Activated CD8-positive, alpha-beta memory T cell treated with anti-CD3 and anti-CD28 coated beads, Interleukin-2, amount 10 ng/mL, durations not matched to agents 7 days and 5 days (primary cell): Measurements from ENCODE around the gene STAB1. TPM values are rescaled to one million over a fixed set of nuclear protein-coding genes. Genes with fewer than 3 reads are reported as not detected.
"Not testable (repeated sequence)": the region's sequence is repeated elsewhere in the genome, so short reads cannot be mapped to it uniquely, and the experiment has no call there.

ENCODE experiments used
- ATAC-seq: fragments of 150-1000 bp; cut with Tn5 transposase; one replicate; pipeline ENCODE4 v1.10.0; 2021; ENCODE audit warnings: moderate library complexity
- CTCF ChIA-PET: fragments of 350-600 bp; sonication (Branson Sonifier 250); formaldehyde crosslinking; loops from one replicate; lab custom pipeline; 2021; ENCODE audit warnings: antibody characterized with exemption; lab: Charles Lee
- DNase-seq: peaks from one replicate; pipeline ENCODE4 v3.0.0-alpha.2; 2020
- H3K27ac Mint-ChIP-seq: one replicate; pipeline ENCODE4 v1.8.0; 2021; ENCODE audit warnings: mild to moderate bottlenecking, mixed read lengths
- H3K27me3 Mint-ChIP-seq: one replicate; pipeline ENCODE4 v1.8.0; 2021; ENCODE audit warnings: mixed read lengths
- H3K36me3 Mint-ChIP-seq: one replicate; pipeline ENCODE4 v1.8.0; 2021; ENCODE audit warnings: mild to moderate bottlenecking, mixed read lengths
- H3K4me1 Mint-ChIP-seq: one replicate; pipeline ENCODE4 v1.8.0; 2021; ENCODE audit warnings: mixed read lengths
- H3K4me3 Mint-ChIP-seq: one replicate; pipeline ENCODE4 v1.8.0; 2021; ENCODE audit warnings: mild to moderate bottlenecking, moderate library complexity, mixed read lengths
- H3K9me3 Mint-ChIP-seq: one replicate; pipeline ENCODE4 v1.8.0; 2022; ENCODE audit warnings: low read depth, mixed read lengths
- total RNA-seq, 2 experiments: library from RNA; stranded (reverse); gene quantifications; one replicate each; pipeline ENCODE4 v1.2.3, GENCODE V29; 2021

STAB1 gene
- total RNA-seq, 2 experiments from 2014 or later, result not detected

GRCh38 chr3:52522651-52523251 is 27.6 kb downstream of the STAB1 start:
- no peak for DNase-seq
- Mint-ChIP-seq H3K4me3 (no peak overlapping the region), H3K27ac (no peak overlapping the region), H3K27me3 (no peaks in the 10 kb centered on the region), H3K36me3 (peaks cover 5% of the 10 kb centered on the region), H3K9me3 (no peaks in the 10 kb centered on the region), H3K4me1 (no peaks in the 10 kb centered on the region)
- CTCF ChIA-PET, result no interaction called here
- no peak for ATAC-seq

DNA sequence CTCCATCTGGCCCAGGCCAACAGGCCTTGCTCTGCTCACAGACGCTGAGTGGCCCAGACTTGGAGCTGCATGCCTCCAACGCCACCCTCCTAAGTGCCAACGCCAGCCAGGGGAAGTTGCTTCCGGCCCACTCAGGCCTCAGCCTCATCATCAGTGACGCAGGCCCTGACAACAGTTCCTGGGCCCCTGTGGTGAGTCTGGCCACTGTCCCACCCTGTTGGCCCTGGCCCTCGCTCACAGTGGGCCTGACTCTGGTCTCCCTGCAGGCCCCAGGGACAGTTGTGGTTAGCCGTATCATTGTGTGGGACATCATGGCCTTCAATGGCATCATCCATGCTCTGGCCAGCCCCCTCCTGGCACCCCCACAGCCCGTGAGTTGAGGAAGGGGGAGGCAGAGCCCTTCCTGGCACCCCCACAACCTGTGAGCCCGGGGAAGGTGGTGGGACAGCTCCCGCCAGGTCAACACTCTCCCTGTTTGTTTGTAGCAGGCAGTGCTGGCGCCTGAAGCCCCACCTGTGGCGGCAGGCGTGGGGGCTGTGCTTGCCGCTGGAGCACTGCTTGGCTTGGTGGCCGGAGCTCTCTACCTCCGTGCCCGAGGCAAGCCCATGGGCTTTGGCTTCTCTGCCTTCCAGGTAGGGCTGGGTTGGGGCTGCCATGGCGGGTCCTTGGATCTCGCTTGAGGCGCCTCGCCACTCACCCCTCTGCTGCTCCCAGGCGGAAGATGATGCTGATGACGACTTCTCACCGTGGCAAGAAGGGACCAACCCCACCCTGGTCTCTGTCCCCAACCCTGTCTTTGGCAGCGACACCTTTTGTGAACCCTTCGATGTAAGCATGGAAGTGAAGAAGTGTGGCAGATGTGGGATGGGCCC is 28.5 kb downstream of the STAB1 start:
- H3K9me3 Mint-ChIP-seq, result no peaks in the 10 kb centered on the region
- H3K4me1 Mint-ChIP-seq, result no peaks in the 10 kb centered on the region
- CTCF ChIA-PET, result no interaction called here
- no peaks in the 10 kb centered on the region for H3K27me3 Mint-ChIP-seq
- no peak for DNase-seq
- H3K27ac Mint-ChIP-seq, result no peak overlapping the region
- H3K36me3 Mint-ChIP-seq, result peaks cover 6% of the 10 kb centered on the region
- no peak for ATAC-seq
- H3K4me3 Mint-ChIP-seq, result no peak overlapping the region

DNA sequence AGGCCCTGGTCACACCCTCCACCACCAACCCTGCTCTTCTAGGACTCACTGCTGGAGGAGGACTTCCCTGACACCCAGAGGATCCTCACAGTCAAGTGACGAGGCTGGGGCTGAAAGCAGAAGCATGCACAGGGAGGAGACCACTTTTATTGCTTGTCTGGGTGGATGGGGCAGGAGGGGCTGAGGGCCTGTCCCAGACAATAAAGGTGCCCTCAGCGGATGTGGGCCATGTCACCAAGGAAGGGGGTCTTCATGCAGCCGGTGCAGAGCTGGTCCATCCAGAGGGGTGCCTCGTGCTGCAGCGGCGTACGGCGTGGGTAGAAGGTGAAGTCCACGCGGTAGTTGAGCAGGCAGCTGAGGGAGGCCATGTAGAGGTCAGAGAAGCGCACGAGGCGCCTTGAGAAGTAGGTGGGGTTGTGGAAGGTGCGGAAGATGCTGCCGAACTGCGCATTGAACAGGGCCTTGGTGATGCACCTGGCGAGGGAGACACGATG is 29.2 kb downstream of the STAB1 start:
- no peak overlapping the region for H3K4me3 Mint-ChIP-seq
- no peaks in the 10 kb centered on the region for H3K27me3 Mint-ChIP-seq
- peaks cover 6% of the 10 kb centered on the region for H3K36me3 Mint-ChIP-seq
- no peak overlapping the region for H3K27ac Mint-ChIP-seq
- DNase-seq (no peak), ATAC-seq (no peak)
- no peaks in the 10 kb centered on the region for H3K9me3 Mint-ChIP-seq
- H3K4me1 Mint-ChIP-seq, result no peaks in the 10 kb centered on the region
- CTCF ChIA-PET, result no interaction called here

GRCh38 chr3:52524752-52525679 is 29.9 kb downstream of the STAB1 start:
- no peaks in the 10 kb centered on the region for H3K27me3 Mint-ChIP-seq
- H3K4me1 Mint-ChIP-seq, result no peaks in the 10 kb centered on the region
- CTCF ChIA-PET, result no interaction called here
- H3K9me3 Mint-ChIP-seq, result no peaks in the 10 kb centered on the region
- ATAC-seq (no peak), DNase-seq (no peak)
- H3K4me3 Mint-ChIP-seq, result no peak overlapping the region
- H3K36me3 Mint-ChIP-seq, result peaks cover 6% of the 10 kb centered on the region
- no peak overlapping the region for H3K27ac Mint-ChIP-seq

DNA sequence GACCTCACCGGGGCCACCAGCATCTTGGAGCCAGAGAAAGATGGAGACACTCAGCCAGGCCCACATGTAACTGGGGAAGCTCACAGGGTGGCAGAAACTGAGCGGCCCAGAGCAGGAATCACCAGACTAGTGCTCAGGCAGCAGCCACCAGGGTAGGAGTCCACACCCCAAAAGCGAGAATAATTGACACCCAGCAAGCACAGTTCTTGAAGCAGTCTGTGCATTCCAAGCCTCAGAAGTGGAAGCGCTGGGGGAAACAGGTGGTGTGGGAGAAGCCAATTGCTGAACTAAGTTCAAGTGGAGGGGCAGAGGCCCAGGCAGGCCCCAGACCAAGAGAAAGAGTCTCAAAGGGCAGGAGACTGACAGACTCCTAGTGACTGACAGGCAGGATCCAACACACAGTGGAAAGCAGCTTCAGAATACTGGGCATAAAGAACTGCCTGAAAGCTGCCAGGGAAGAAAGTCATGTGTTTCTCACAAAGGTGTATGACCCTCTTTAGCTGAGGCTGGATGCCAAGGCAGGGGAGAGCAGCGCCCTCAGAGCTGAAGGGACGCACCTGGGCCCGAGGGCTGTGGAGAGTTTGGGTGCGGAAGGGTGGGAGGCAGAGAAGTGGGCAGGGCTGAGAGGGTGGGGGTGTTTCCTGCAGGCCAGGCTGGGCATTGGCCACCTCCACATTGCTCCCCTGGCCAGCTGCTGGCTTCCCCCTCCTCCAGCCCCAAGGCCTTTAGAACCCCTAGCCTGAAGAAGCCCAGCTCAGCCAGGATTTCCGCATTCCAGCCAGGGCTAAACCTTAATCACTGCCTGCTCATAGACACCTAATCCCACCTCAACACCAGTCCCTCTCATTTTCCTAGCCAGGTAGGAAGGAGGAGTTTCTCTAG is 30.8 kb downstream of the STAB1 start:
- DNase-seq (no peak), ATAC-seq (no peak)
- H3K27ac Mint-ChIP-seq, result no peak overlapping the region
- CTCF ChIA-PET, result interaction anchor here (0.9 kb wide), 1 partner anchor 43 kb away, joined by 3 read pairs; no protein-coding TSS in a partner anchor
- H3K4me3 Mint-ChIP-seq, result no peak overlapping the region
- no peaks in the 10 kb centered on the region for H3K27me3 Mint-ChIP-seq
- H3K4me1 Mint-ChIP-seq, result peaks cover 1% of the 10 kb centered on the region
- H3K9me3 Mint-ChIP-seq, result no peaks in the 10 kb centered on the region
- H3K36me3 Mint-ChIP-seq, result peaks cover 7% of the 10 kb centered on the region

- CTCF ChIA-PET, H3K4me3 Mint-ChIP-seq, H3K27me3 Mint-ChIP-seq, H3K9me3 Mint-ChIP-seq, H3K36me3 Mint-ChIP-seq, DNase-seq, H3K27ac Mint-ChIP-seq, ATAC-seq, H3K4me1 Mint-ChIP-seq: not testable (repeated sequence)
These were observed 31.5 kb downstream of the STAB1 start for GRCh38 chr3:52526671-52527038.

DNA sequence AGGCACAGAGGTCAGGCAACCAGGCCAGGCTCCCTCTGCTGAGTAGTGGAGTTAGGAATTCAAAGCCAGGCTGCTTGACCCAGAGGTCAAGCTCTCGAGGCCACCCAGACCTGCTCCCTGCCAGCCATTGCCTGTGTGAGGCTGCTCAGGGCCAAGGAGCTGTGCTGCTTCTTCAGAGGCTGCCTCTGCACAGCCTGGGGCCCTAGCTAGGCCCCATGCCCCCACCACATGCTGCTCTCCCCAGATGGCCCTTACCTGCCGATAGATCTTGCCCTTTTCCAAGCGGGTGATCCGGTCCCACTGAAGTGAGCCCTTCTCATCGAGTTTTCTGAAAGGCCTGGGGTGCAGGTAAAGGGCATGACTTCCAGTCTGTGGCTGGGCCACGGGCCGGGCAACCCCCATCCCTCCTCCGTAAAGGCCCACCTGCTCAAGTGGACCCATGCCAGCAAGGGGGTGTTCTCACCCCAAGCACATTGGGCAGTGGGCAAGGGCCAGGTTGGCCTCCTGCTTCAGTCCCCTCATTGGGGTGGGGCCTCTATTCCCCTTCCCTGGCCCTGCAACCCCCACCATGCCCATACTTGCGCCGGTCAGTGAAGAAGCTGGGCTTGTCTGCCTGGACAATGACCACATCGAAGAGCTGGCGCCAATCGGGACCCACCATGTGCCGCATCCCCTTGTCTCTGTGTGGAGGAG is 32.0 kb downstream of the STAB1 start:
- Mint-ChIP-seq H3K4me3 (no peak overlapping the region), H3K4me1 (peaks cover 3% of the 10 kb centered on the region), H3K36me3 (peaks cover 7% of the 10 kb centered on the region), H3K27me3 (no peaks in the 10 kb centered on the region), H3K27ac (no peak overlapping the region), H3K9me3 (no peaks in the 10 kb centered on the region)
- no peak for ATAC-seq
- DNase-seq, result no peak
- CTCF ChIA-PET, result no interaction called here

DNA sequence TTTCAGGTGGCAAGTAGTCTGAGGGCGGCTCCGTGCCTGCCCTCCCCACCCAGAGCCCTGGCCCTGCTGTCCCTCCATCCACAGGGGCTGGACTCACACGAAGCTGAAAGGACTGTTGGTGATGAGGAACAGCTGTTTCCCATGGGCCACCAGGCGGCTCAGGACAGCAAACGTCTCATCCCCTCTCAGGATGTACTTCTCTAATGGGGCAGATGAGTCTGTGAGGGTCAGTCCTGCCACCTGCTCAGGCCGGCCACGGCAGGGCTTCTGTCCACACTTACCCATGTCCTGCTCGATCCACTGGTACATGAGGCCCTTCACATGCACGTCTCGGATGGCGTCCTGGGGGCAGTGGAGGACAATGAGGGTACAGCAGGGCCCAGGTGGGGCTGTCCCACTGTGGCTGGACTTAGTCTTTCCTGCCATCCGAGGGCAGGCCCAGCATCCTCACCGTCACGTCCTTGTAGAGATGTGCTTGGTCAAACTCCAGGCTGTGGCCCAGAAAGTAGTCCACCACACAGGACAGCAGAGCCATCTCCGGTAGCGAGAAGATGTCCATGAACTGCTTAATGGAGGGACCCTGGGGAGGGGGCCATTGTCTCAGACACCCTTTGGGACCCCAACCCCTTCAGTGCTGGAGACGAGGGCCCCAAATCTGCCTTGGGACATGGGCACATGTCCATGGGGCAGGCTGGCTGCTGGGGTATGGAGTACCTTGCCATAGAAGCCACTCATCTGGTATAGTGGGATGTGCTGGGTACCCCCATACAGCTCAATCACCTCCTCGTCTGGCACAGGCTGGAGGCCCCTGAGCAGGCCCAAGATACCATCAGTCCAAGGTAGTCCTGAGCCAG is 32.8 kb downstream of the STAB1 start:
- Mint-ChIP-seq H3K9me3 (no peaks in the 10 kb centered on the region), H3K4me3 (no peak overlapping the region), H3K36me3 (peaks cover 7% of the 10 kb centered on the region), H3K27me3 (no peaks in the 10 kb centered on the region), H3K4me1 (peaks cover 11% of the 10 kb centered on the region), H3K27ac (no peak overlapping the region)
- ATAC-seq, result no peak
- DNase-seq, result no peak
- CTCF ChIA-PET, result no interaction called here

DNA sequence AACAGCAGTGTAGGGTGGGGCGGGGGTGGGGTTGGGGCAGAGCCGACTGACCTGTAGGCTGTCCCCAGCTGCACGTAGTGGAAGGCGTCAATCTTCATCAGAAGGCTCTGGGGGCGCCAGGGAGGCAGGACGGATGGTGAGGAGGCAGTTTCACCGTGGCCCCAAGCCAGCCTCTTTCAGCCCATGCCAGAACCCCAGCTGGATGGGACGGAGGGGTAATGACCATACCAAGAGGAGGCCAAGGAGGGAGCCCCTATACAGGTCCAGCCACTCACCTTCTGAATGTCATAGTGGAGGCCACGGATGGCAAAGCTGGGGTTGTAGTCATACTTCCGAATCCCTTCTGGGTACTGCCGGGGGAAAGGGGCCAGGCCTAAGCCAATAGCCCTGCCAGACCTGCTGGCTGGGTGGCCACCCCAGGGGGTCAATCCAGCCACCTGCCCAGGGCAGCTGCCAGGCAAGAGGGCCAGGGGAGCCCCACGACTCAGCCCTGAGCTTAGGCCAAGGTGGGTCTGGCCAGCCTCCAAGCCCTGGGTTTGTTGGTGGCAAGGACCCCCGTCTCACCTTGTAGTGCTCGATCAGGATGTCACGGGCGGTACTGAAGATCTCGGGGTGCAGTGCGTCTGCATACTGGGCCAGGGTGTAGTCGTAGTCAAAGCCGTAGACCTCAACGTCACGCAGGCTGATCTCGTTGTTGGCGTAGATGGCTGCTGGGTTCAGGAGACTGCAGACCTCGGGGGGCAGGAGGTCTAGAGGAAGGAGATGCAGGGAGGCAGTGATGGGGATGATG is 33.6 kb downstream of the STAB1 start:
- Mint-ChIP-seq H3K4me1 (peaks cover 11% of the 10 kb centered on the region), H3K27ac (no peak overlapping the region), H3K4me3 (no peak overlapping the region), H3K36me3 (peaks cover 7% of the 10 kb centered on the region), H3K27me3 (no peaks in the 10 kb centered on the region), H3K9me3 (no peaks in the 10 kb centered on the region)
- CTCF ChIA-PET, result no interaction called here
- DNase-seq, result no peak
- ATAC-seq, result no peak

- Mint-ChIP-seq H3K27me3 (no peaks in the 10 kb centered on the region), H3K9me3 (no peaks in the 10 kb centered on the region), H3K4me1 (peaks cover 13% of the 10 kb centered on the region), H3K27ac (no peak overlapping the region), H3K4me3 (no peak overlapping the region), H3K36me3 (peaks cover 2% of the 10 kb centered on the region)
- no peak for ATAC-seq
- CTCF ChIA-PET, result no interaction called here
- DNase-seq, result no peak
These were observed 34.5 kb downstream of the STAB1 start for GRCh38 chr3:52529376-52530333.
